ENCODE data around the gene NCK2.

The NCK2 gene

DNA sequence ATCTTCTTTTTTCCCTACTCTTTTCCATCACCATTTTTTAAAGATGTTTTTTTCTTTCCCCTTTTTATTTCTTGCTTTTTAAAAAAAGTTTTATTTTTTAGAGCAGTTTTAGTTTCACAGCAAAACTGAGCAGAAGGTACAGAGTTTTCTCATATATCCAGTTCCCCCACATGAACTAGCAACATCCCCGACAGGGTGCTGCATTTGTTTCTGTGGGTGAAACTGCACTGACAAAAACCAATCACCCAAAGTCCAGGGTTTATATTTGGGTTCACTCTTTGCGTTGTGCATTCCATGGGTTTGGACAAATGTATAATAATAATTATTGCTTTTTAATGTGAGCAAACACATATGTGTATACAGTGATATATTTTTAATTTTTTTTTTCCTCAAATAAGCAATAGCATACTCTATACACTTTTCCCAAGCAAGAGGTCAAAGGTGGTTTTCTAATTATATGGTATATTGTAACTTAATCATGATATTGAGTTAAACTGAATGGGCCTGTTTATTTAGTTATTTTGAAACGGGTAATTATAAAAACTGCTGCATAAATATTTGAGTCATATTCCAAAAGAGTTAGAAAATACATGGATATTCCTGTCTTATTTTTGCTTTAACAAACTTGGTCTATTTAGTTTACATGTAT lies 50.3 kb downstream of the NCK2 start:
- DNase-seq = no peak

DNA sequence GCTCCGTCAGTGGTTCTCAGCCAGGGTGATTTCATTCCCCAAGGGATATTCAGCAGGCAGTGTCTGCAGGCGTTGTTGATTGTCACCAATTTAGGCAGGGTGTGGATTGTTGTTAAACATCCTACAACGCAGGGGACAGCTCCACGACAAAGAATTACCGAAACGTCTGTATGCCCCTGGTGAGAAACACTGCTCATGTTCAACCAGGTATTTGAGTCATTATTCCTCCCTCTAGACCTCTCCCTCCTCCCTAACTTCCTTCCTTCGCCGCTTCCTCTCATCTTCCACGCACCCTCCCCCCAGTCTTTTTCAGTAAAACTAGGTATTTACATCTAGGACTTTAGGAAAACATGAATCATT lies 50.8 kb downstream of the NCK2 start:
- no peak for DNase-seq

GRCh38 chr2:105796131-105796638 lies 51.5 kb downstream of the NCK2 start:
- DNase-seq = no peak

DNA sequence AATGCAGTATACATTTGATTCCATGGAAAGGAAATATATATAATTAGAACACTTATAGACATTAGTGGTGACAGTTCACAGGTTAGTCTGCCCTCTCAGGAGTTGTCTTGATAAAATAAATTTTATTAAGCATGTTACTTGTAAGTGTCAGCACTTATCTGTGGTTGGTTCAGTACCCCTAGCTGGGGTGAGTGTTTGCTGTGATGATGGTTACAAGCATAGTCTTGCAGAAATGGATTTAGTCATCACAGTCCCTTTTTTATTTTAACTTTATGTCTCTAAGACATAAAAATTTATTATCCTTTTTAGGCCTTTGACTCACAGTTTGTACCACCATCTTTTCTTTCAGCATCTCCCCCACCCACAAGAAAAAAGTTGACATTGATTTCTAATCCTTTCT lies 52.1 kb downstream of the NCK2 start:
- no peak for DNase-seq

DNA sequence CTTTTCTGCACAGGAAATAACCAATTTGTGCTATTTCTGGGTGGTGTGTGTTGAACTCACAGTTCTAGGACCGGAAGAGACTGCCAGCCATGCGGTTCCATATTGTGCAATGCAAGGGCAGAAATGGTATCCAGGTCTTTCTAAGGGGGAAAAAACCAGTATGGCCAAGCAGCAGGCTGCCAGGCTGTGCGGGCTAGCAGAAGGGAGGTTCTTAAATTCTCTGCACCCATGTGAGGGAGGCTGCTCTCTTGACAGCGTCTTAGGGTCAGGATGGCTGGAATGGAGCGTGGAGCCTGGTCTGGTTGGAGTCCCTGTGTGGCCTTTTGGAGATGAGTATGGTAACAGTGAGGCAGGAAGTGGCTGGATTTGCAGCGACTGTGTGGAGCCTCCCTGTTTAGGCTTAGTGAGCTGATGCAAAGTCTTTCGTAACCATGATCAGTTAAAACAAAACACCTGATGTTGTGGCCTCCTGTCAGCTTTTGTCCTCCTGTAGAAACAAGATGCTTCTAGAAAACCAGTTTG lies 52.6 kb downstream of the NCK2 start:
- DNase-seq = no peak

DNA sequence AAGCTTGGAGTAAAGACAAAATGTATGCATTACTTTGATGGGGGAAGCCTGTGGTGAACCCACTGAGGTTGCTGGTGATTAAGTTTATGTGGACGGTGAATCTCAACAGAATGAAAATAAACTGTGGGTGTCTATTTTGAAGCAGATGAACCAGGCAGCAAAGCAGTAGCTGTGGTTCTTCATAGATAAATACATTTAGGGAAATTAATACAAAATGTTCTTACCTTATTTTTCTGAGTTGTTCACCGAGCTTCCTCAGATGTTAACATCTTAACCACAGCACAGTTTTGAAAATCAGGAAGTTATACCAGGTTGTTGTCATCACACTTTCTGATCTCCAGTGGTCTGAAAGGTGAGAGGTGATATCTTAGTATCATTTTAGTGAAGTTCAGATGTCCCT lies 53.9 kb downstream of the NCK2 start:
- no peak for DNase-seq

GRCh38 chr2:105800036-105800713 lies 55.5 kb downstream of the NCK2 start:
- DNase-seq = no peak

- no peak for DNase-seq
Observed at GRCh38 chr2:105800953-105801635, 56.4 kb downstream of the NCK2 start.

DNA sequence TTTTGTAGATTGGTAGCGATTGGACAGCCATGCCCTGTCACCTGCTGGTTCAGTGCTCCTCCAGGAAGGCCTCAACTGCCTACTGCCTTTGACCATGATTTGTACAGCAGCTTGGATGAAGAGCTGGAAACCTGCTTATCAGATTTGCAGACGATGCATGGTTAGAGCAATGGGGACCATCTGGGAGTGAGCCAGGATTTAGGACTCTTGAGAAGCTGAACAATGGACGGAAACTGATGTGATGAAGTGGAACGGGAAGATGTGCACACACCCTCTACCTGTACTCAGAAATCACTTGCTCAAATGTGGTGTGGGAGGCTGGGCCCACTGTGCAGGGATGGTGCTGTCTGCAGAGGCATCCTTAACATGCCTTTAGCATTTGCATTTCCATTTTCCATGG lies 57.2 kb downstream of the NCK2 start:
- DNase-seq = no peak

DNA sequence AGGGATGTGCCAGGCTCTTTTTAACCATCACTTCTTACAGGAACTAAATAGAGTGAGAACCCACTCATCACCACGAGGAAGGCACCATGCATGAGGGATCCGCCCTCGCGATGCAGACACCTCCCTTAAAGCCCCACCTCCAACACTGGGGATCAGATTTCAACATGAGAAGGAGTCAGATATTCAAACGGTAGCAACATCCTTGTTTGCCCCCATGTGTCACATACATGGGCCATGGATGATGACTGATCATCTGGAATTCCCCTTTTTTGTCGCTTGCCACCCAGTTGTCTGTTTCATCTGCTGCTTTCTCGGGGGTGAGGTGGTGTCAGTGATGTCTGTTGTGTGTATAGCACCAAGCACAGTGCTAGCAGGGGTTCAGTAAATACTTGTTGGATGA lies 57.9 kb downstream of the NCK2 start:
- DNase-seq = no peak

GRCh38 chr2:105803337-105803736 lies 58.6 kb downstream of the NCK2 start:
- DNase-seq = no peak

DNA sequence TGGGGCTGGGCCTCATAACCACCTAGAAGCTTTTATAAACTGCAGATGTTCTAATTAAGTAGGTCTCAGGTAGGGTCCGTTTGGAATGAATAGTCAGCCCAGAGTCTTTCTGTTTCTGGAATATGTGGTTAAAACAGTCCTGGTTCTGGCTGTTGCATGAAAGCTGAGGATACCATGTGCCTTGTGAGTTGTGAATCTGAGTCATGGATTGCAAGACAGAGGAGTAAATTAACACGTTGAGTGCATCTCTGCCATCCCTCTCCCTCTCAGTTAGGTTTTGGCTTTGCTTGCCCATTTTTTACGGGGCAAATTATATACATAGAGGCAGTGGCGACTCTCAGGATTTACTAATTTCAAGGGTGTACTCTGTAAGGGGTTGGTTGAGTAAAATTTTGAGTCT lies 59.1 kb downstream of the NCK2 start:
- no peak for DNase-seq

- DNase-seq = peak; percentile 39
Observed at GRCh38 chr2:105804266-105804665, 59.6 kb downstream of the NCK2 start.

GRCh38 chr2:105806996-105807395 lies 62.3 kb downstream of the NCK2 start:
- no peak for DNase-seq

DNA sequence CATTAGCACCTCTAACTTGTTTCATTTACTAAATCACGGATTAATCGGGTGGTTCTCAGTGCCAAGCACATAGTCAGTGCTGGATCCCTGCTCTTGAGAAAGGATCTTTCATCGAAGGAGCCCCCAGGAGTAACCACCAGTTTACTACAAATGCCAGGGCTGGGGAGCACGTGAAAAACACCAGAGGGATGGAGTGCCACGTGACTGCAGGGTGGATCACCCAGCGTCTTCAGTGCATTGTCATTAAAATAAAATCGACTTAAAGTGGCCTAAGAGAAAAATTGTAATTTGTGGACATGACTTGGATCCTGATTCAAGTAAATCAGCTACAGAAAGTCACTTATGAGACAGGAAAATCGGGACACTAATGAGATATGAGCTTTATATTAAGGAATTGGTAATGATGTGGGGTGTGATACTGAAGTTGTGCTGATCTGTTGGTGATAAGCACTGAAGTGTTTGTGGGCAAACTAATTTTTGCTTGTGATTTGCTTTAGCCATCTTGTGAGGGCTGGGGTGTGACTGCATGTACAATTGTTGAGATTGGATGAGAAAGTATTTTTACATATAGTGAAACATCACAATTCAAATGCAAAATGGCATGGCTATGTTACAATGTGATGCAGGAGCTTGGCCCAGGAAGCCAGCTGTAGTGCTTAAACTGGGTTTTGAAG lies 63.8 kb downstream of the NCK2 start:
- DNase-seq = no peak

GRCh38 chr2:105809097-105809473 lies 64.4 kb downstream of the NCK2 start:
- no peak for DNase-seq

- DNase-seq = no peak
Observed at GRCh38 chr2:105809723-105810122, 65.0 kb downstream of the NCK2 start.

DNA sequence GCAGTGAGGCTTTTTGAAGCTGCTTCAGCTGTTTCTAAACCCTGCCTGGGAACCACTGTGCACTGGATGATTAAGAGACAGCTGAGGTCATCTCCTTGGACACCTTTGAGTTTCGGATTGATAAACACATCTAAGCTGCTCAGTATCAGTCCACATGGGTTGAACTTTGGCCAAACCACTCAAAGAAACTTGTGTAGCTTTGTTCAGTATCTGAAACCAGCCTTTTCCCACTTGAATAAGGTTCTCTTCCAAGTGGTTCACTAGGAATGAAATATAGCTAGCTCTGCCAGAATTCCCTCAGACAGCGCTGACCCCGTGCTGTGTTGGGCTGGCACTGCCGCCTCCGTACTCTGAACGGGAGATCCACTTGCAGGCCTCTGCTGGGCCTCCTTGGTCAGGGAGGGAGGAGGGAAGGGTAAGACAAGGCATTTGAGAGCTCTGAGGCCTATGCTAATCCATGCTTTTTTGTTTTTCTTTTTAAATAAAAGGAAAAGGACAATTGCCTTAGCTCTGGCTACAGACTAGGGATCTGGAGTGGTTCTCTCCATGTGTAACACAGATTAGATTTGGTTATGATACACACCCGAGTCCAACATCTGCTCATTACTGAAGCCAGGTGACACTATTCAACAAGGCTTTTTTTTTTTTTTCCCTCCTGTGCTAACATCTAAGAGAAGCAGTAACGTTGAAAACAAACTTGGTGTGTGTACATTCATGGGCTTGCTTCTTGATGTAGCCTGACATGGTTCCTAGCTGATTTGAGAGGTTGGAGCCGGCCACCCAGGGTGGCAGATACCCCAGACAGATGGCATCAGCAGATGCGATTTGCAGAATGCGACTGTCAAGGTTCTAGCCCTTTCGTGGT lies 67.7 kb downstream of the NCK2 start:
- no peak for DNase-seq

DNA sequence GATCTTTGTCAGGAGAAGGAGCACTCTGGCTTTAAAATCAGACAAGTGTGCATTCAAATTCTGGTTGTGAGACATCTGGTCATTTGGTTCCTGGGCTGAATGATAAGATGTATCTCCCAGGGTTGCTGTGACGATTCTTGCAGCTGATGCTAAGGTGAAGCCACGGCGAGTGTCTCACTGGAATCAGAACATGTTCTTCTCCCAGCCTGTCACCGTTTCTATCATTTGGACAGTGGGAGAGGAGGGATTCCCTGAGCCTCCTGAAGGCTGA lies 68.3 kb downstream of the NCK2 start:
- DNase-seq = no peak

GRCh38 chr2:105813405-105813804 lies 68.7 kb downstream of the NCK2 start:
- no peak for DNase-seq

DNA sequence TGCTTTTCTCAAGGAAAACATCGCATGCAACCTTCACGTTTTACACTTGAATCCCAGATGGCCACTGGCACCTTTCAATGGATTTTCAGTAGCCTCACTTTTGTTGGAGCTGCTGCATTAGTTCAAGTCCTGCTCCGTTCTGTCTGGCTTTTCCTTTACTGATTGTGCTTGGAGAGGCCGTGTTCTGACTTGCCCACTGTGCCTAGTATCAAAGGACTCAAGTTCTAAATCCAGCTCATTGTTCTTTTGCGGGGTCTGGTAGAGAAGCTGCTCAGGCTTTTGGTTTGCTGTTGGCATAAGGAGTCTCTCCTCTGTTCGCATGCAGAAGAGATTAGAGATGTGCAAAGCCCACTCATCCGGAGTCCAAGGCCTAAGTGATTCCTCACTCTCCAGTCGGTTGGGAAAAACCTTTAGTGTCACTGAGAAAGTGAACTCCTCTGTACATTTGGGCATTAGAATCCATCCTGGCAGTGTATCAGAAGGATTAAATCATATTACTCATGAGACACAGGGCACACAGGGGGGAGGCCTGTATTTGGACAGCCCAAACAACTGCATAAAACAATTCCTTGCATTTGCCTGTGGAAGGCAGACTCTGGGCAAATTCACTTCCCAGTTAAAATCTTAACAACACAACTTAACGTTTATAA lies 69.7 kb downstream of the NCK2 start:
- DNase-seq = no peak

DNA sequence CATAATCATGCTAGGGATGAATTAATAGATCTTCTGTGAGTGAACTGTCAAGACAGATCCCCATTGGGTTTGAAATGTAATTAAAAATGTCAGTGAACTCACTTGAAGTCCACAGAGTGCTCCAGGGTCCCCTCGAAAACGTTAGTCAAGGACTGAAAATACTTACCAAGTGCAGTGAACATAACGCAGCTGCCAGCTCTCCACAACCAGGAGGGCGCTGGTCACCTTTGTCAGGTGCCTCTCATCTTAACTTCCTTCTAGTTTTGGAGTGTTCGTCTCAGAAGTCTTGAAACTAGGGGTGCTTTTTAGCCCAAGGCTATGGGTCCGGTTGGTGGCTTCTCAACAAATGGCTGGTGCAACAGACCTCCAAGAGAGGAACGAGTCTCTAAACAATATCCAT lies 70.7 kb downstream of the NCK2 start:
- no peak for DNase-seq

Data from NCI-H187 treated with DMSO at 0.1 percent for 48 hours (cell line).